IPS-20b (cell line): ENCODE data around the gene MLH1.

Experiments
- H3K27ac ChIP-seq: one replicate; pipeline ENCODE4 v1.5.1; 2013; ENCODE audit warnings: low read length
- H3K27me3 ChIP-seq: 2 replicates; pipeline ENCODE4 v1.6.1; 2013; ENCODE audit warnings: mild to moderate bottlenecking, low read length, inconsistent platforms; ENCODE audit not compliant: insufficient read depth
- H3K36me3 ChIP-seq: 2 replicates; pipeline ENCODE4 v1.6.1; 2013; ENCODE audit warnings: low read depth, mild to moderate bottlenecking, inconsistent platforms, low read length, moderate library complexity; ENCODE audit not compliant: insufficient read depth
- H3K4me1 ChIP-seq: 2 replicates; pipeline ENCODE4 v1.6.1; 2013; ENCODE audit warnings: mild to moderate bottlenecking, control low read depth, inconsistent platforms, low read length, moderate library complexity; ENCODE audit not compliant: insufficient read depth
- H3K4me3 ChIP-seq: 2 replicates; pipeline ENCODE4 v1.5.1; 2013; ENCODE audit warnings: mild to moderate bottlenecking, low read length, inconsistent platforms
- H3K9ac ChIP-seq: 2 replicates; pipeline ENCODE4 v1.6.1; 2013; ENCODE audit warnings: low read depth, mild to moderate bottlenecking, inconsistent platforms, low read length, moderate library complexity
- H3K9me3 ChIP-seq: 2 replicates; pipeline ENCODE4 v1.6.1; 2013; ENCODE audit warnings: mild to moderate bottlenecking, low read depth, low read length, inconsistent platforms; ENCODE audit not compliant: insufficient read depth

The MLH1 gene

GRCh38 chr3:37025561-37026335 is 32.4 kb downstream of the MLH1 start:
- H3K4me1 ChIP-seq: no peaks in the 10 kb centered on the region
- H3K36me3 ChIP-seq: peaks cover 93% of the 10 kb centered on the region
- H3K4me3 ChIP-seq: no peak overlapping the region
- H3K9me3 ChIP-seq: no peaks in the 10 kb centered on the region
- H3K27ac ChIP-seq: no peak overlapping the region
- no peaks in the 10 kb centered on the region for H3K27me3 ChIP-seq
- H3K9ac ChIP-seq: no peak overlapping the region

GRCh38 chr3:37026851-37027250 is 33.5 kb downstream of the MLH1 start:
- no peak overlapping the region for H3K4me3 ChIP-seq
- no peak overlapping the region for H3K9ac ChIP-seq
- no peak overlapping the region for H3K27ac ChIP-seq
- H3K27me3 ChIP-seq: no peaks in the 10 kb centered on the region
- peaks cover 93% of the 10 kb centered on the region for H3K36me3 ChIP-seq
- H3K9me3 ChIP-seq: no peaks in the 10 kb centered on the region
- no peaks in the 10 kb centered on the region for H3K4me1 ChIP-seq

- Histone ChIP-seq H3K36me3 (peaks cover 93% of the 10 kb centered on the region), H3K27me3 (no peaks in the 10 kb centered on the region), H3K27ac (no peak overlapping the region), H3K9me3 (no peaks in the 10 kb centered on the region), H3K9ac (no peak overlapping the region), H3K4me1 (no peaks in the 10 kb centered on the region), H3K4me3 (no peak overlapping the region)
Observed at GRCh38 chr3:37028329-37028728, 35.0 kb downstream of the MLH1 start.

GRCh38 chr3:37029111-37029510 is 35.8 kb downstream of the MLH1 start:
- H3K4me1 ChIP-seq: no peaks in the 10 kb centered on the region
- H3K9me3 ChIP-seq: no peaks in the 10 kb centered on the region
- H3K27ac ChIP-seq: no peak overlapping the region
- H3K36me3 ChIP-seq: peaks cover 93% of the 10 kb centered on the region
- H3K4me3 ChIP-seq: no peak overlapping the region
- H3K9ac ChIP-seq: no peak overlapping the region
- no peaks in the 10 kb centered on the region for H3K27me3 ChIP-seq

- no peak overlapping the region for H3K9ac ChIP-seq
- no peaks in the 10 kb centered on the region for H3K9me3 ChIP-seq
- H3K4me1 ChIP-seq: no peaks in the 10 kb centered on the region
- peaks cover 93% of the 10 kb centered on the region for H3K36me3 ChIP-seq
- no peak overlapping the region for H3K4me3 ChIP-seq
- no peaks in the 10 kb centered on the region for H3K27me3 ChIP-seq
- no peak overlapping the region for H3K27ac ChIP-seq
Observed at GRCh38 chr3:37029516-37030163, 36.3 kb downstream of the MLH1 start.

- no peak overlapping the region for H3K9ac ChIP-seq
- no peak overlapping the region for H3K4me3 ChIP-seq
- H3K9me3 ChIP-seq: peaks cover 4% of the 10 kb centered on the region; the same call in 1 of the 2 replicates
- H3K27me3 ChIP-seq: no peaks in the 10 kb centered on the region
- H3K36me3 ChIP-seq: peaks cover 97% of the 10 kb centered on the region
- no peak overlapping the region for H3K27ac ChIP-seq
- no peaks in the 10 kb centered on the region for H3K4me1 ChIP-seq
Observed at GRCh38 chr3:37030588-37030987, 37.3 kb downstream of the MLH1 start.

- no peak overlapping the region for H3K4me3 ChIP-seq
- H3K36me3 ChIP-seq: peaks cover 97% of the 10 kb centered on the region
- H3K4me1 ChIP-seq: no peaks in the 10 kb centered on the region
Observed at GRCh38 chr3:37031096-37031682, 37.9 kb downstream of the MLH1 start.

GRCh38 chr3:37032961-37033360 is 39.6 kb downstream of the MLH1 start:
- Histone ChIP-seq H3K27ac (no peak overlapping the region), H3K27me3 (no peaks in the 10 kb centered on the region), H3K9ac (no peak overlapping the region), H3K36me3 (peaks cover 92% of the 10 kb centered on the region), H3K9me3 (peaks cover 13% of the 10 kb centered on the region; the same call in 1 of the 2 replicates), H3K4me3 (no peak overlapping the region), H3K4me1 (no peaks in the 10 kb centered on the region)

More at GRCh38 chr3:37031096-37031682, 37.9 kb downstream of the MLH1 start:
- no peaks in the 10 kb centered on the region for H3K27me3 ChIP-seq
- H3K9ac ChIP-seq: no peak overlapping the region
- H3K27ac ChIP-seq: no peak overlapping the region
- peaks cover 10% of the 10 kb centered on the region; the same call in 1 of the 2 replicates for H3K9me3 ChIP-seq

GRCh38 chr3:37037352-37037751 is 44.0 kb downstream of the MLH1 start:
- no peak overlapping the region for H3K27ac ChIP-seq
- no peaks in the 10 kb centered on the region for H3K4me1 ChIP-seq
- peaks cover 87% of the 10 kb centered on the region for H3K36me3 ChIP-seq
- no peaks in the 10 kb centered on the region for H3K27me3 ChIP-seq
- no peak overlapping the region for H3K4me3 ChIP-seq
- H3K9ac ChIP-seq: no peak overlapping the region
- H3K9me3 ChIP-seq: peaks cover 13% of the 10 kb centered on the region; the same call in 1 of the 2 replicates

- H3K9ac ChIP-seq: no peak overlapping the region
- no peaks in the 10 kb centered on the region for H3K4me1 ChIP-seq
- H3K9me3 ChIP-seq: peaks cover 13% of the 10 kb centered on the region; the same call in 1 of the 2 replicates
- H3K27ac ChIP-seq: no peak overlapping the region
- H3K4me3 ChIP-seq: no peak overlapping the region
- peaks cover 78% of the 10 kb centered on the region for H3K36me3 ChIP-seq
- no peaks in the 10 kb centered on the region for H3K27me3 ChIP-seq
Observed at GRCh38 chr3:37039161-37039846, 46.0 kb downstream of the MLH1 start.

- Histone ChIP-seq H3K9me3 (peaks cover 12% of the 10 kb centered on the region; the same call in 1 of the 2 replicates), H3K36me3 (peaks cover 74% of the 10 kb centered on the region), H3K4me1 (no peaks in the 10 kb centered on the region), H3K4me3 (no peak overlapping the region), H3K9ac (no peak overlapping the region), H3K27ac (no peak overlapping the region), H3K27me3 (no peaks in the 10 kb centered on the region)
Observed at GRCh38 chr3:37040231-37040630, 46.9 kb downstream of the MLH1 start.
